A549 (cell line): ENCODE results near the gene PRR22. TPM values are rescaled to one million over a fixed set of nuclear protein-coding genes. Genes with fewer than 3 reads are reported as not detected.
A peak's percentile ranks its signal among the peaks of the same experiment; 100 is the strongest.
"Not testable (repeated sequence)": the region's sequence is repeated elsewhere in the genome, so short reads cannot be mapped to it uniquely, and the experiment has no call there.

Experiments
- ATAC-seq, 2 experiments: fragments of 200-7000 bp in 1 of 2; fragments of >200 bp in 1 of 2; cut with Nextera tagmentation in 1 of 2; cut with Tn5 transposase in 1 of 2; 3 replicates each; pipeline versions ENCODE4 v1.8.0 to v1.9.1; 2018 to 2020; ENCODE audit warnings: mild to moderate bottlenecking in 1 of 2, moderate library complexity in 1 of 2
- CTCF ChIA-PET: fragments of 300-600 bp; sonication (Branson Sonifier 250); formaldehyde crosslinking; extraction: SDS; loops from one replicate; lab custom pipeline; 2021; ENCODE audit warnings: antibody characterized with exemption, inconsistent platforms; lab: Yijun Ruan, JAX
- POLR2A ChIA-PET: fragments of 350-600 bp; formaldehyde crosslinking; extraction: SDS; loops from one replicate; lab custom pipeline; 2021; ENCODE audit warnings: antibody characterized with exemption, inconsistent platforms; lab: Yijun Ruan, JAX
- DNase-seq, 2 experiments: peaks; one replicate each; pipeline versions ENCODE4 v3.0.0 to v3.0.0-alpha.2; 2011 to 2016; ENCODE audit warnings: low read depth in 1 of 2, low spot score in 1 of 2
- FAIRE-seq: peaks from 2 replicates; lab custom pipeline; 2011; peaks lifted over from hg19 to GRCh38; lab: Jason Lieb, UNC
- H3K27ac ChIP-seq, 2 experiments: fragments of >200 bp; sonication (Bioruptor Twin); formaldehyde crosslinking; 3 replicates each; pipeline ENCODE4 v1.5.1; 2016 to 2017
- H3K4me1 ChIP-seq: fragments of >200 bp; sonication (Bioruptor Twin); formaldehyde crosslinking; 3 replicates; pipeline ENCODE4 v1.6.1; 2016
- H3K4me2 ChIP-seq: fragments of >200 bp; sonication (Bioruptor Twin); formaldehyde crosslinking; 3 replicates; pipeline ENCODE4 v1.6.1; 2016
- H3K4me3 ChIP-seq: fragments of >200 bp; sonication (Bioruptor Twin); formaldehyde crosslinking; 3 replicates; pipeline ENCODE4 v1.5.1; 2016
- H3K9me3 ChIP-seq: fragments of >200 bp; sonication (Bioruptor Twin); formaldehyde crosslinking; 3 replicates; pipeline ENCODE4 v1.6.1; 2016
- CBX2 ChIP-seq: fragments of 200-600 bp; sonication (generic); IDR thresholded peaks from 2 replicates; pipeline ENCODE4 v1.6.1; 2016; ENCODE audit warnings: low read depth, mild to moderate bottlenecking, borderline replicate concordance
- CHD2 ChIP-seq: fragments of 150-350 bp; IDR thresholded peaks from 2 replicates; pipeline ENCODE4 v1.6.1; 2014; ENCODE audit warnings: low read length; ENCODE audit not compliant: partially characterized antibody
- ESRRA ChIP-seq: fragments of 150-350 bp; IDR thresholded peaks from 2 replicates; pipeline ENCODE4 v1.6.1; 2014; ENCODE audit warnings: mild to moderate bottlenecking, low read length, borderline replicate concordance
- HOXA7 ChIP-seq: fragments of 250-450 bp; sonication (Bioruptor Pico); IDR thresholded peaks from 2 replicates; pipeline ENCODE4 v1.5.0; 2020; ENCODE audit warnings: mild to moderate bottlenecking, moderate library complexity
- HOXB13 ChIP-seq: fragments of 250-450 bp; sonication (Bioruptor Pico); IDR thresholded peaks from 2 replicates; pipeline ENCODE4 v1.5.0; 2020; ENCODE audit warnings: low read depth, mild to moderate bottlenecking, moderate library complexity
- HOXB5 ChIP-seq: fragments of 250-450 bp; sonication (Bioruptor Pico); IDR thresholded peaks from 2 replicates; pipeline ENCODE4 v1.5.0; 2020; ENCODE audit warnings: mild to moderate bottlenecking, moderate library complexity
- JUN ChIP-seq, 2 experiments: fragments of >200 bp; sonication (Bioruptor Twin); formaldehyde crosslinking; IDR thresholded peaks; 2 replicates in 1 of 2; 3 replicates in 1 of 2; pipeline ENCODE4 v1.6.1; 2016 to 2017
- JUNB ChIP-seq: fragments of >200 bp; sonication (Bioruptor Twin); formaldehyde crosslinking; IDR thresholded peaks from 2 replicates; pipeline ENCODE4 v1.6.1; 2016
- KDM1A ChIP-seq: fragments of 200-600 bp; sonication (generic); IDR thresholded peaks from 2 replicates; pipeline ENCODE4 v1.6.1; 2016; ENCODE audit warnings: low read depth, mild to moderate bottlenecking
- MAFK ChIP-seq: fragments of 450-650 bp; IDR thresholded peaks from 2 replicates; pipeline ENCODE4 v1.6.1; 2014; ENCODE audit not compliant: partially characterized antibody
- NPAS2 ChIP-seq: fragments of 250-450 bp; sonication (Bioruptor Pico); IDR thresholded peaks from 2 replicates; pipeline ENCODE4 v1.8.0; 2022; ENCODE audit warnings: mild to moderate bottlenecking, moderate library complexity, borderline replicate concordance
- POLR2A ChIP-seq: IDR thresholded peaks from 2 replicates; pipeline ENCODE4 v1.6.1; 2012; ENCODE audit warnings: mild to moderate bottlenecking, low read length
- POLR2AphosphoS2 ChIP-seq: conservative IDR thresholded peaks from 2 replicates; pipeline ENCODE4 v1.6.1; 2012; ENCODE audit warnings: low read length, improper control_type of control experiment, inconsistent platforms
- TFCP2L1 ChIP-seq: fragments of 250-450 bp; sonication (Bioruptor Pico); IDR thresholded peaks from 2 replicates; pipeline ENCODE4 v1.5.0; 2021; ENCODE audit warnings: mild to moderate bottlenecking
- TP53 ChIP-seq: fragments of 250-450 bp; sonication (Bioruptor Pico); IDR thresholded peaks from 2 replicates; pipeline ENCODE4 v1.5.0; 2021; ENCODE audit warnings: mild to moderate bottlenecking, moderate library complexity
- WGBS: methylation state at CpG from one replicate; pipeline ENCODE4 v1.1.6; 2017; ENCODE audit errors: missing lambda C conversion rate; 5-methylcytosine and 5-hydroxymethylcytosine counted together
- polyA plus RNA-seq, 4 experiments: library from polyadenylated mRNA; depleted of rRNA in 3 of 4; stranded (reverse); fragments of >200 nt; fragmentation: RNase III in 1 of 4; extraction: RNeasy Plus Mini Kit Qiagen cat#74134 plus additional on column Dnase treatment in 1 of 4; gene quantifications; 2 replicates in 3 of 4; 3 replicates in 1 of 4; pipeline ENCODE4 v1.2.3, GENCODE V29; 2011 to 2017
- TF ChIP-seq, protein P1 (sequence below): IDR thresholded peaks from 2 replicates; pipeline ENCODE4 v1.6.1; 2012; ENCODE audit warnings: low read depth, borderline replicate concordance
- TF ChIP-seq, protein P2 (sequence below): fragments of 250-450 bp; sonication (Bioruptor Pico); IDR thresholded peaks from 2 replicates; pipeline ENCODE4 v1.5.0; 2020; ENCODE audit warnings: low read depth, mild to moderate bottlenecking, moderate library complexity
- TF ChIP-seq, protein P3 (sequence below): fragments of >200 bp; sonication (Bioruptor Twin); formaldehyde crosslinking; IDR thresholded peaks from 3 replicates; pipeline ENCODE4 v1.5.1; 2016
- TF ChIP-seq, protein P4 (sequence below): fragments of 250-450 bp; sonication (Bioruptor Pico); IDR thresholded peaks from 2 replicates; pipeline ENCODE4 v1.5.0; 2021; ENCODE audit warnings: mild to moderate bottlenecking, moderate library complexity, borderline replicate concordance
- TF ChIP-seq, protein P5 (sequence below): fragments of >200 bp; sonication (Bioruptor Twin); formaldehyde crosslinking; IDR thresholded peaks from 3 replicates; pipeline ENCODE4 v1.6.1; 2016

PRR22 gene
- polyA plus RNA-seq, 2 of the 4 experiments (the other 2 are of a cell fraction), result 0.65 to 2.2 TPM

DNA sequence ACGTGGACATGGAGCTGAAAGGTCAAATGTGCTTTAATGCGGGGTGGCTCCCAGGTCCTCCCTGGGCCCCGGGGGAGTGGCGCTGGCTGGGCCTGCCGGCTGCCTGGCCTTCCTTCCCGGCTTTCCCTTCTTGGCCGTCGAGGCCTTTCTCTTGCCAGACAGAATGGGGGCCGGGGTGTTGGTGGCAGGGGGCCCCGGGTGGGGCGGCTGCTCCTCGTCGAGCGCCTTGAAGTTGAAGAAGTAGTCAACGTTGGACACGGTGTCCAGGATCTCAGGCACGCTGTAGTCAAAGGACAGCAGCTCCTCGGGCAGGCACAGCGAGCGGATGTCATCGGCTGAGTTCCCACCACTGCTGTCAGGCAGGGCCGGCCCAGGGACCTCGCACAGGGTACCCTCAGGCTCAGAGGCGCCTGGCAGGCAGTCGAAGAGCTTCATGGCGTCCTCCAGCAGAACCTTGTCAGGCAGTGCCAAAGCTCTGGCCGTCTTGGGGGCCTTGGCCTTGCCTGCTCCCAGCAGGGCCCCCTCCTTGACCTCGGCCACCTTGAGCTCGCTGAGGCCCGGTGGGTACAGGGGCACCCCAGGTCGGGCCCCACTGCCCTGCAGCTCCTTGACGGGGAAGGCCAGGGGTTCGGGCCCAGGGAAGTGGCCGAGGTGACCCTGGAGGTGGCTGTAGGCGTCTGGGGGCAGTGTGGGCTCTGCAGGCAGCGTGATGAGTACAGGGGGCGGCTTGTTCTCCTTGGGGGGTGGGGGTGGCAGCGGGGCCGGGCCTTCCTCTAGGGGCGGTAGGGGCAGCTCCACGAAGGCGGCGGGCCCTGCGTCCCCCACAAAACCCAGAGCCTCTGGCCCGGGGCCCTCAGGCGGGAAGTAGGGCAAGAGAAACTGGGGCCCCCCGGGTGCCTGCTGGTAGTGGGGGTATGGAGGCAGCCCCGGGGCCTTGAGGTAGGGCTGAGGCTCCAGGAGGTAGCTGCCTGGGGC, 1.3 kb downstream of the PRR22 start:
- TF ChIP-seq HOXA7 (CRISPR knock-in tag), result no peak
- TF ChIP-seq POLR2AphosphoS2, result peak; percentile 21; the same call in 1 of the 2 replicates
- CTCF ChIA-PET, result interaction anchor here (1.1 to 2.7 kb wide), 3 partner anchors 9 to 21 kb away, joined by 4 to 10 read pairs (median 5); no protein-coding TSS in a partner anchor
- no peak for FAIRE-seq

DNA sequence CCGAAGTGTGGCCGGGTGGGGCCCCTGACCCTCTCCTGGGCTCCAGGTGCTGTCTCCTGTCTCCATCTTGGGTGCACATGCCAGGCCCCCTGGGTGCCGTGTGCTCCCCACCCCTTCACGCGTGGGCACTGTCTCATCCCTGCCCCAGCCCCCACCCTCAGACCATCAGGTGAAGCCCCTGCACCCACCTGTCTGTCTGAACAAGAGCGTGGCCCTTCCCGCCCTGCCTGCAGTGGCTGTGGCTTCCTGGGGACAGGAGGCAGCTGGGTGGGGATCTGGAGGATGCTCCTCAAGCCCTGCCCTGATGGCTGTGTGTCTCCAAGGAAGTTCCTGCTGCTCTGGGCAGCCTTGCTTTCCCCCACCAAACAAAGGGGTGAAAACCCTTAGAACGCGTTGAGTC, 2.2 kb downstream of the PRR22 start:
- no peak overlapping the region for H3K4me2 ChIP-seq
- ChIA-PET POLR2A (no interaction called here), CTCF (interaction anchor here (1.3 to 2.7 kb wide), 2 partner anchors 11 to 22 kb away, joined by 4 to 10 read pairs; no protein-coding TSS in a partner anchor)
- H3K4me3 ChIP-seq, result no peak overlapping the region
- H3K27ac ChIP-seq, result no peak overlapping the region
- H3K9me3 ChIP-seq, result no peaks in the 10 kb centered on the region
- no CpG with 5 or more reads among the region's 9 CpGs for WGBS
- no peak for DNase-seq
- no peak for TF ChIP-seq HOXB5 (CRISPR knock-in tag)
- peak in 1 of 2 experiments; percentile 18; a peak in 1 of 5 replicates for TF ChIP-seq JUN (IDR thresholded peaks at IDR 0.05)
- TF ChIP-seq HOXA7 (CRISPR knock-in tag), result no peak
- no peak for TF ChIP-seq TP53 (CRISPR knock-in tag)
- TF ChIP-seq NPAS2 (CRISPR knock-in tag), result no peak
- TF ChIP-seq TFCP2L1 (CRISPR knock-in tag), result no peak
- peak; percentile 21 to 30; a peak in 5 of 6 replicates for ATAC-seq
- no peaks in the 10 kb centered on the region for H3K4me1 ChIP-seq
- FAIRE-seq, result no peak

More for the DNA sequence above, 1.3 kb downstream of the PRR22 start:
- POLR2A ChIA-PET, result interaction anchor here (0.5 to 0.6 kb wide), 2 partner anchors 10 to 81 kb away, joined by 3 to 5 read pairs; no protein-coding TSS in a partner anchor
- no peak overlapping the region for H3K27ac ChIP-seq
- no peak overlapping the region for H3K4me3 ChIP-seq
- DNase-seq (no peak), ATAC-seq (peak; percentile 11 to 15; a peak in 3 of 6 replicates)
- no peaks in the 10 kb centered on the region for H3K4me1 ChIP-seq
- H3K4me2 ChIP-seq, result no peak overlapping the region
- H3K9me3 ChIP-seq, result no peaks in the 10 kb centered on the region
- WGBS, result 91% methylated on average over 14 of the region's 48 CpGs

DNA sequence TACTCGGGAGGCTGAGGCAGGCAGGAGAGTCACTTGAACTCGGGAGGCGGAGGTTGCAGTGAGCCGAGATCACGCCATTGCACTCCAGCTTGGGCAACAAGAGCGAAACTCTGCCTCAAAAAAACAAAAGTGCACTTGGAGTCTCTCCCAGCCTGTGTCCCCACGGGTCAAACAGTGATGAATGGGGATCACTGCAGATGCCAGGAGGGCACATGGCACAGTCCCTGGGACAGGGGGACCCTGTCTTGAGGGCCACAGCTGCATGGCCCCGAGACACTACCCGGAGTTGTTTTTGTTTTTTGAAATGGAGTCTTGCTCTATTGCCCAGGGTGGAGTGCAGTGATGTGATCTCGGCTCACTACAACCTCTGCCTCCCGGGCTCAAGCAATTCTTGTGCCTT, 3.6 kb downstream of the PRR22 start:
- FAIRE-seq, H3K27ac ChIP-seq: not testable (repeated sequence)

DNA sequence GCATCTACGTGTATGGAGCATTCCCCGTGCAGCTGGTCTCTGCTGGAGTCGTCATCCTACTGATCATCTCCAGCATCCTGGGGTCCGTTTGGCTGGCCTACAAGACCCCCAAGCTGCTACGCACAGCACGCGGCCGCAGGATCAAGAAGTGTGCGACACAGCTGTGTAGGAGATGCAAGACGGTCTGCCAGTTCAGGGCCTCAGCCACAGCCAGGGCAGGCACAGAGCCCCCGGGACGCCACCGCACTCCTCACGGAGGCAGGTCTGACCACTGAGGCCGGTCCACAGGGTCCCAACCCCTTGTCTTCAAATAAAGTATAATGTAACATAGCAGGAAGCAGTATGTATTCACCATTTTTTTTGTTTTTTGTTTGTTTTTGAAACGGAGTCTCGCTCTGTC, 6.1 kb downstream of the PRR22 start:
- DNase-seq, result no peak
- no peak overlapping the region for H3K4me2 ChIP-seq
- H3K9me3 ChIP-seq, result no peaks in the 10 kb centered on the region
- ATAC-seq, result no peak
- no peak for FAIRE-seq
- peaks cover 5% of the 10 kb centered on the region; the same call in 1 of the 3 replicates for H3K4me1 ChIP-seq
- ChIA-PET POLR2A (no interaction called here), CTCF (interaction anchor here (0.6 to 1.5 kb wide), 4 partner anchors 12 to 45 kb away, joined by 3 to 4 read pairs (median 3); partner anchors contain the start of gene DUS3L)
- H3K4me3 ChIP-seq, result no peak overlapping the region
- no peak overlapping the region for H3K27ac ChIP-seq
- 84% methylated on average over 17 of the region's 17 CpGs for WGBS
- TF ChIP-seq HOXB13 (CRISPR knock-in tag), result no peak
- no peak for TF ChIP-seq MAFK
- no peak for TF ChIP-seq JUNB
- TF ChIP-seq, protein P1, sequence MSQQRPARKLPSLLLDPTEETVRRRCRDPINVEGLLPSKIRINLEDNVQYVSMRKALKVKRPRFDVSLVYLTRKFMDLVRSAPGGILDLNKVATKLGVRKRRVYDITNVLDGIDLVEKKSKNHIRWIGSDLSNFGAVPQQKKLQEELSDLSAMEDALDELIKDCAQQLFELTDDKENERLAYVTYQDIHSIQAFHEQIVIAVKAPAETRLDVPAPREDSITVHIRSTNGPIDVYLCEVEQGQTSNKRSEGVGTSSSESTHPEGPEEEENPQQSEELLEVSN, result no peak
- no peak for TF ChIP-seq POLR2A
- TF ChIP-seq, protein P2, sequence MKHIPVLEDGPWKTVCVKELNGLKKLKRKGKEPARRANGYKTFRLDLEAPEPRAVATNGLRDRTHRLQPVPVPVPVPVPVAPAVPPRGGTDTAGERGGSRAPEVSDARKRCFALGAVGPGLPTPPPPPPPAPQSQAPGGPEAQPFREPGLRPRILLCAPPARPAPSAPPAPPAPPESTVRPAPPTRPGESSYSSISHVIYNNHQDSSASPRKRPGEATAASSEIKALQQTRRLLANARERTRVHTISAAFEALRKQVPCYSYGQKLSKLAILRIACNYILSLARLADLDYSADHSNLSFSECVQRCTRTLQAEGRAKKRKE, result no peak
- no peak for TF ChIP-seq CHD2
- no peak for TF ChIP-seq HOXB5 (CRISPR knock-in tag)
- no peak for TF ChIP-seq CBX2
- TF ChIP-seq, protein P3, sequence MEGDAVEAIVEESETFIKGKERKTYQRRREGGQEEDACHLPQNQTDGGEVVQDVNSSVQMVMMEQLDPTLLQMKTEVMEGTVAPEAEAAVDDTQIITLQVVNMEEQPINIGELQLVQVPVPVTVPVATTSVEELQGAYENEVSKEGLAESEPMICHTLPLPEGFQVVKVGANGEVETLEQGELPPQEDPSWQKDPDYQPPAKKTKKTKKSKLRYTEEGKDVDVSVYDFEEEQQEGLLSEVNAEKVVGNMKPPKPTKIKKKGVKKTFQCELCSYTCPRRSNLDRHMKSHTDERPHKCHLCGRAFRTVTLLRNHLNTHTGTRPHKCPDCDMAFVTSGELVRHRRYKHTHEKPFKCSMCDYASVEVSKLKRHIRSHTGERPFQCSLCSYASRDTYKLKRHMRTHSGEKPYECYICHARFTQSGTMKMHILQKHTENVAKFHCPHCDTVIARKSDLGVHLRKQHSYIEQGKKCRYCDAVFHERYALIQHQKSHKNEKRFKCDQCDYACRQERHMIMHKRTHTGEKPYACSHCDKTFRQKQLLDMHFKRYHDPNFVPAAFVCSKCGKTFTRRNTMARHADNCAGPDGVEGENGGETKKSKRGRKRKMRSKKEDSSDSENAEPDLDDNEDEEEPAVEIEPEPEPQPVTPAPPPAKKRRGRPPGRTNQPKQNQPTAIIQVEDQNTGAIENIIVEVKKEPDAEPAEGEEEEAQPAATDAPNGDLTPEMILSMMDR, result no peak
- TF ChIP-seq KDM1A, result no peak
- TF ChIP-seq, protein P4, sequence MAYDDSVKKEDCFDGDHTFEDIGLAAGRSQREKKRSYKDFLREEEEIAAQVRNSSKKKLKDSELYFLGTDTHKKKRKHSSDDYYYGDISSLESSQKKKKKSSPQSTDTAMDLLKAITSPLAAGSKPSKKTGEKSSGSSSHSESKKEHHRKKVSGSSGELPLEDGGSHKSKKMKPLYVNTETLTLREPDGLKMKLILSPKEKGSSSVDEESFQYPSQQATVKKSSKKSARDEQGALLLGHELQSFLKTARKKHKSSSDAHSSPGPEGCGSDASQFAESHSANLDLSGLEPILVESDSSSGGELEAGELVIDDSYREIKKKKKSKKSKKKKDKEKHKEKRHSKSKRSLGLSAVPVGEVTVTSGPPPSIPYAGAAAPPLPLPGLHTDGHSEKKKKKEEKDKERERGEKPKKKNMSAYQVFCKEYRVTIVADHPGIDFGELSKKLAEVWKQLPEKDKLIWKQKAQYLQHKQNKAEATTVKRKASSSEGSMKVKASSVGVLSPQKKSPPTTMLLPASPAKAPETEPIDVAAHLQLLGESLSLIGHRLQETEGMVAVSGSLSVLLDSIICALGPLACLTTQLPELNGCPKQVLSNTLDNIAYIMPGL (CRISPR knock-in tag), result no peak
- TF ChIP-seq, protein P5, sequence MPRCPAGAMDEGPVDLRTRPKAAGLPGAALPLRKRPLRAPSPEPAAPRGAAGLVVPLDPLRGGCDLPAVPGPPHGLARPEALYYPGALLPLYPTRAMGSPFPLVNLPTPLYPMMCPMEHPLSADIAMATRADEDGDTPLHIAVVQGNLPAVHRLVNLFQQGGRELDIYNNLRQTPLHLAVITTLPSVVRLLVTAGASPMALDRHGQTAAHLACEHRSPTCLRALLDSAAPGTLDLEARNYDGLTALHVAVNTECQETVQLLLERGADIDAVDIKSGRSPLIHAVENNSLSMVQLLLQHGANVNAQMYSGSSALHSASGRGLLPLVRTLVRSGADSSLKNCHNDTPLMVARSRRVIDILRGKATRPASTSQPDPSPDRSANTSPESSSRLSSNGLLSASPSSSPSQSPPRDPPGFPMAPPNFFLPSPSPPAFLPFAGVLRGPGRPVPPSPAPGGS, result no peak
- TF ChIP-seq ESRRA, result no peak

More for the DNA sequence above, 3.6 kb downstream of the PRR22 start:
- H3K4me2 ChIP-seq, DNase-seq, H3K4me1 ChIP-seq, H3K9me3 ChIP-seq, H3K4me3 ChIP-seq, ATAC-seq: not testable (repeated sequence)
- ChIA-PET POLR2A (interaction anchor here (1.2 to 1.5 kb wide), 2 partner anchors 10 to 61 kb away, joined by 3 to 5 read pairs; partner anchors contain the start of genes CATSPERD, DUS3L and LONP1), CTCF (interaction anchor here (0.6 to 2.7 kb wide), 5 partner anchors 11 to 28 kb away, joined by 3 to 9 read pairs (median 4); no protein-coding TSS in a partner anchor)
- WGBS, result 85% methylated on average over 9 of the region's 11 CpGs
